ENCODE results near the gene DNAJB8.
A peak's percentile ranks its signal among the peaks of the same experiment; 100 is the strongest.

DNAJB8 gene

DNA sequence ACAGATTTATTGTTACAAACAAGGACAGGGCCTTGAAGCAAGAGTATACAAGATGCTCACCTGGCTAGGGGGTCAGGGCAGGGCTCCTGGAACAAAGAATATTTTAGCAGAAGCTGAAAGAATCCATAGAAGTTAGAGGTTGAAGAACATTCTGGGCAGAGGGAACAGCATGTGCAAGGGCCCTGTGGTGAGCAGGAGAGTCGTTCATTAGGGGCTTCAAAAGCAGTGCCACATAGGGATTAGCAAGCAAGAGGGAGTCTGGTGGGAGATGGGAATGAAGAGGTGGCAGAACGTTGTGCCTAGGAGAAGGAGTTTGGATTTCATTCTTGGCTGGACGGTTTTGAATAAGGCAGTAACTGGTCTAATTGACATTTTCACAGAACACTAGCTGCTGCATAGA is 22.9 kb downstream of the DNAJB8 start:
- DNase-seq (ENCODE audit: low read depth) = no peak

DNA sequence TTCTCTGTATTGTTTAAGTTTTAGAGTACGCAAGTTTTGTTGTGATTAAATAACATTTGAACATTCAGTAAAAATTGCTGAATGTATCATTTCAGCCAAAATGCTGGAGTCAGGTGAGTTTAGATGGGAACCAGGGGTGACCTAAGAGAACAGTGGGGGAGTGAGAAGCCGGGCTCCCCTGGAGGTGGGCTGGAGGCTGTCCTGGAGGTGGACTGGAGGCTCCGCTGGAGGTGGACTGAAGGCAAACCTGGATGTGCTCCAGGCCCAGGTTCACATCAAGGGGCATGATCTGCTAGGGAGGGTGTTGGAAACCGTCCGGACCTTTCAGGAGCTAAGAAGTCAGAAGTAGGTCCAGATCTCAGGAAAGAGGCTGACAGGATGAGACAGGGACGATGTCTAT is 23.7 kb downstream of the DNAJB8 start:
- no peak for DNase-seq (ENCODE audit: low read depth)

DNA sequence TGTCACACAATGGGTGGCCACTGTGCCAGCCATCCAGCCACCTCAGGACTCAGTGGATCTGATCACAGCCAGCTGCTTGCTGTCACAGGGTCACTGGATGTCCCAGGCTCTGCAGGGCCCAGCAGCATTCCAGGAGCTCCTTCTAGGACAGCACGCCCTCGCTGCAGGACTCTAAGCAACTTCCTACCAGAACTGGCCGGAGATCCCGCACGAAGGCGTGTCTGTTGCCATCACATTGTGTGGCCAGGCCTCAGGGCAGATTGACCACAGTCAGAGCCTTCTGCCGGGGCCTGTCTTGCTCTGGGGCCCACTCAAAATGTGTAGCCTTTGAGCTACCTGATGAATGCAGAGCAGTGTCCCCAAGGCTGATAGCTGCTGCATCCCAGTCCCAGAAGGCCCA is 24.6 kb downstream of the DNAJB8 start:
- no peak for DNase-seq (ENCODE audit: low read depth)

DNA sequence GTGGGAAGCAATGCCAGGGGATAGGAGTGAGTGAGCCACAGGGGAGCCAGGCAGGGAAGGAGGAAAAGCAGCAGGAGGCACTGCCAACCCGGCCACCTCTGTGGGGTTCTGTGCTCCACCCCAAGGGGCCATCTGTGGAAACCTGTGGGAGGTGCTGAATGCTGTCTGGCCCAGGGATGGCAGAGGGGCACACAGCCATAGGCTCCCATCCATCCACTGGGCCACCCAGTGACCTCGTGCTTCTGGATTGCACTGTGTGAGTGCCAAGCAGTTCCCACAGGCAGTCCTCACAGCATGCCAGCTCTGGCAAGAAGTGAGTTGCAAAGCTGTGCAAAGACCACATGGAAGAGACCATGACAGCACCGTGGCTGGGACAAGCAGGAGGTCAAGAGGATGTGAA is 27.5 kb downstream of the DNAJB8 start:
- no peak for DNase-seq (ENCODE audit: low read depth)

DNA sequence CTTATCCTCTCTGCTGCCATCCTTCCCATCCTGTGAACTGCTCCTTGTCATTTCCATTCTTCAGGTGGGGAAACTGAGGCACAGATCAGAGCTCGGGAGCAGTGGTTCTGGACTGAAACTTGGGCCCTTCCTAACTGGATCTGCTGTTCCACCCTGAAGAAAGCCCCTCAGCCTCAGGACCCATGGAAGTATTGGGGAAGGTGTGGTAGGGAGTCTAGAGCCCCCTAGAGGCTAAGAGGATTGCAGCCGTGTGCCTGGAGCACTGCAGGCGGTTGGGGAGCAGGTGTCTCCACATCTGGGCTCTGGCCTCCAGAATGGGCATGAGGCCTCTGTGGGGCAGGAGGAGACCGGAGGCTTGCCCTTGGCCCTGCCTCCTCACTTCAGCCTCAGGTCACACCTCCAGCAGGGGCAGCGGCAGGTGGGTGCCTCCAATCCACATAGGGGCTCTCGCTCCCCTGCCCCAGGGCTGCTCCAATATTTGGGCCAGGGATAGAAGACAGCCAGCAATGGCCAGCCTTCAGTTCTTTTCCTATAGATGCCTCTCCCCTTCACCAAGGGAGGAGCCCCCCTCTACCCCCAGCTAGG is 28.1 kb downstream of the DNAJB8 start:
- DNase-seq (ENCODE audit: low read depth) = no peak

DNA sequence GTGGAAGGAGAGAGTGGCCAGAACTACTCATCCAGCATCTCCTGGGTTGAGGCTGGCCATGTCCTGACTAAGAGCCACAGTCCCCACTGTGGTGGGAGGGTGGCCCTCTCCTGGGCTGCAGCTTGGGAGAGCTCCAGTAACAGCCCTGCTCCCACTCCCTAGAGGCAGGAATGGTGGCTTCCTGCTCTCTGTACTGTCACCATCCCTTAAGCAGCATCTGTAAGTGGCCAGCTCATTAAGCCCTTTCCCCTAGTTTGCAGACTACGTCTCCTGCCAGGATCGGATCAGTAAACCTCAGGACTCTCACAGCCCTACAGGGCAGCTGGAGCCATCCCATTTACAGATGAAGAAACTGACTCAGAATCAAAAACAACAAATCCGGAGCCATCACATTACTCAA is 30.5 kb downstream of the DNAJB8 start:
- no peak for DNase-seq (ENCODE audit: low read depth)

DNA sequence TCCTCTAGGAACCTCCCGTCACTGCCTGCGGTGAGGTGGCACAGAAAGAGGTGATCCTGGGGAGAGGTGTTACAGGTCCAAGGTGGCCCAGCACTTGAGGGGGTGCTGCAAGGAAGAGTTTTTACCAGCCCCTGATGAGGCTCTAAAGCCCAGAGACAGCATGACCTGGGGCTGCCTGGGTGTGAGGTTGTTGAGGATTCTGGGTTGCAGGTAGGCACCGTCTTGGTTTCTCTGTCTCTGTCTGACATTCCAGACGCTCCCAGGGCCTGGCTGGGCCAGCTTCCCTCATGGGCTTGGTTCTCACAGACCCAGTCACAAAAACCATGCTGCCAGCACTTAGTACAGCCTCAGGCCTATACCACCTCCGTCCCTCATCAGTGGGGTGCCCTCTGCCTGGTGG is 31.1 kb downstream of the DNAJB8 start:
- no peak for DNase-seq (ENCODE audit: low read depth)

DNA sequence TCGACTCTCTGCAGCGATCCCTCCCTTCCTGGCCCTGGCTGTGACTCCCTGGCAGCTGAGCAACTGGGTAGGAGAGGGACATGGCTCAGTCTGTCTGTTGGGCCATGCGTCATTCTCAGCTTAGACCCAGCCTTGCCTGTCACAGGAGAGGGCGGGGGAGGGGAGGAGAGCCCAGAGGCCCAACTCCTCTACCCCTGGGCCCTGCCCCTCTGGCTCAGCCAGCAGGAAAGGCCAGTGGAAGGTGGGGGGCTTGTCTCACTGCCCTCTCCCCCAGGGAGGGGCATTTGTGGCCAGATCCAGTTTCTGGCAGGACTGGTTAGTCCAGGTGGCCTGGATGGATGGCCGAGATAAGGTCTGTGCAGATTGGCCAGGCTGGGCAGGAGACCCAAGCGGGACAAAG is 31.6 kb downstream of the DNAJB8 start:
- DNase-seq (ENCODE audit: low read depth) = no peak

DNA sequence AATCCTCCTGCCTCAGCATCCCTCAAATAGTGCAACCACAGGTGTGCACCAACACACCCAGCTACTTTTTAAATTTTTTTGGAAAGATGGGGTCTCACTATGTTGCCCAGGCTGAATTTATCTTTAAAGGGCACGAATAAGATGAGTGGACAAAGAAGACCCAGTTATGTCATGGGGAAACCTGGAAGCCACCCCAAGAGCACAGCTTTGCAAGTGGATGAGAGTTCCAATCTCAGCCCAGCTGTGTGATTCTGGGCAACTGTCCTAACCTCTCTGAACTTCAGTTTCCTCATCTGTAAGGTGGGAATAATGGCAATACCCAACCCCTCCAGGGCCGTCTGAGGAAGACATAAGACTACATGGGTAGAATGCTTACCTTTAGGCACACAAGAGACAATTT is 32.2 kb downstream of the DNAJB8 start:
- no peak for DNase-seq (ENCODE audit: low read depth)

DNA sequence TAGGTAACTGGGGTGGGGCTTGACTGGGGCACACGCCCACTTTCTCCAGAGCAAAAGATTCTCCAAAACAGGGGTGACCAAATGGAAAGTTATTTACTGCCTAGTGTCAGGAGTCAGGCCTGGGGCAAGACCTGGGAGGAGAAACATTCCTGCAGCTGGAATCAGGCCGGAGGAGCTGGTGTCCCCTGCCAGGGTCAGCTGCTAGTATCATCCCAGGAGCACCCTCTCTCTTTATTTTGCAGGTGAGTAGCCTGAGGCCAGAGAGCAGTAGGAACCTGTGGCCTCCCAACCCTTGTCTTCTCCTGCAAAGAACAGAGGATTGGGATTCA is 32.9 kb downstream of the DNAJB8 start:
- DNase-seq (ENCODE audit: low read depth) = no peak

DNA sequence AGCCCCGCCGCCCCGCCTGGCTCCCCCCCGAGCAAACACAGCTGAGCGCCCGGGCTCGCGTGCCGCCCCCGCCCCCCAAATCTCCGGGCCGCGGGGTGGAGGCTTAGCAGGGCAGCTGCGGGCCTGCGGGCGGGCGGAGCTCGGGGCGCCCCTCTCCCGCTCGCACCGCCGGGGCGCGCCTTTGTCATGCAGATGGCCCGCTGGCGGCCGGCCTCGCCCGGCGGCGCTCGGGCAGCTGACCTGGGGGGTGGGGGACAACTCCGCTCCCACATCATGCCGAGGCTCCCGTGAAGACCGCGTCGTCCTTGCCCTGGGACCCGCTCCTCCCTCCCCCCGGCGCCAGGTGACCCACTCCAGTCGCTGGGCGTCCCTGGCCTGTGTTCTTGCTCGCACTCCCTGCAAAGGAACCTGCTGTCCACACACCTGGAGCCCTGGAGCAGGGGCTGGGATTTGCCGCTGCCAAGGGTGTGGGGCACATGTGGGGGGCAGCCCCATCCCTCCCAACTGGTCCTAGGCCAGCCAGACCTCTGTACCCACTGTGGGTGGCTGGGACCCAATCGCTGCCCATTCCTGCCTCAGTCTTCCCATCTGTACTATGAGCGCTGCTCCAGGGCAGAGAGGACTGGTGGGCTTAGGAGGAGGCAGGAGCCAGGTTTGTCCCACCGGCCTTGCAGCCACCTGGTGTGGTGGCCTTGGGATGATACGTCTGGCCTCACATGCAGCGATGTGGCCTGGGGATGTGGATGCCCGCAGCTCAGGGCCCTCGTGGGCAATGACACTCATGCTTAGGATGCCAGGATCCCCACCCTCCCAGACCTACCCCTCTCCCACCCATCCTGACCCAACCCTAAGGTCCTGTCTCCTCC is 33.5 kb downstream of the DNAJB8 start:
- DNase-seq (ENCODE audit: low read depth) = no peak

DNA sequence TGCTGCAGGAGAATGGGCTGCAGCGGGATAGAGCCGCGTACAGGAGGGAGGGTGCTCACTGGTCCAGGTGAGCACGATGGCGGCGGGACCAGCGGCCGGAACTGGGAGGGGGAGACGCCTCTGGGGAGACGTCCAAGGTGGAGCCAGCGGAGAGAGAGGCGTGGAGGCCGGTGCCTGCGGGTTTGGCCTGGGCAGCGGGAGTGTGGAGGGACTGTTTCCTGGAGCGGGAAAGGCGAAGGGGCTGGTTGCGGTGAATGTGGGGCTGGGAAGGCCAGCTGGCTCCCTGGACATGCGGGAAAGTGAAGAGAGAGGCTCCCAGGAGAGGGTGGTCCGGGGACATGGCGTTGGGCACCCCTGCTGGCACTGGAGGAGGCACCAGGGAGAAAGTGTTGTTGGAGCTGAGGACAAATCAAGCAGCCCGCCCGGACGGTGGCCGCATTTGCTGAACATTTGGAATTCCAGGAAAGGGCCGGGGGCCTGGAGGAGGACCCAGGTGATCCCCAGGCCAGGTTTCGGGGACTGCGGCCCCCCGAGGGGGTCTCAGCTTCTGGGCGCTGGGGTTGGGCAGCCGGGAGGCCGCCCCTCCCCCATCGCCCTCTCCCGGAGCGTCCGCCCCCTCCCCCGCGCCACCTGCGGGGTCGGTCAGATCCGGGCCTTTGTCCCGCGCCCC is 34.3 kb downstream of the DNAJB8 start:
- no peak for DNase-seq (ENCODE audit: low read depth)

DNA sequence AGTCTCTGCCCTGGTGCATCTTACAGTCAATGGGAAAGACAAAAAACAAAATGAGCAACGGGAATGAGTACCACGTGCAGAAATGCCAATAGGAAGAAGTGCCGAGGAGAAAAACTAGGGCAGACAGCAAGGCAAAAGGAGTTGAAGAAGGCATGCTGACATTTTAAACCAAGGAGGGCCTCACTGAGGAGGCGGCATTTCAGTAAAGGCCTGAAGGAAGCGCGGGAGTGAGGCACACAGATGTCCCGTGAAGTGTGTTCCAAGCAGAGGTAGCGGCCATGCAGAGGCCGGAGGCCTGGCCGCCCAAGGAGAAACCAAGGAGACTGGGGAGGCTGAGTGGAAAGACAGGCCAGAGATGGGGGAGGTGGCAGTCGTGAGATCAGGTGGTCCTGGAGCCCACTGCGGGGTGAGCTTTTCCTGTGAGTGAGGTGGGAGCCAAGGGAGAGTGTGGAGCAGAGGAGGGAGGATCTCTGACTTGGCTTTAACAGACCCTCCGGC is 34.8 kb downstream of the DNAJB8 start:
- no peak for DNase-seq (ENCODE audit: low read depth)

DNA sequence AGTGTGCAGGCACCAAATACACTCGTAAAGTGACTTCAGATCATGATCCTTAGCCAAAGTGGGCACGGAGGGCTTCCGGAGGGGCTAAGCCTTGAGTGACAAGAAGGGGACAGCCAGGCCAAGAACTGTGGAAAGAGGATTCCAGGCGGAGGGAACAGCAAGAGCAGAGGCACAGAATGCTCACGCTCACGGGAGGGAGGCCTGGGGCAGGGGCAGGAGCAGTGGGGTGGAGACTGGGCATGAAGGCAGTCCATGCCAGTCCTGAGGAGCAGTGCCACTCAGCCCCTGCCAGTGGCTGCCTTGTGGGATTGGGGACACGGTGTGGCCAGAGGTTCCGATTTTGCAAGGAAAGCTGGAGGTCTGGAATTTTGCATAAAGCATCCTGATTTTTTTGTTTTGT is 36.0 kb downstream of the DNAJB8 start:
- DNase-seq (ENCODE audit: low read depth) = no peak

DNA sequence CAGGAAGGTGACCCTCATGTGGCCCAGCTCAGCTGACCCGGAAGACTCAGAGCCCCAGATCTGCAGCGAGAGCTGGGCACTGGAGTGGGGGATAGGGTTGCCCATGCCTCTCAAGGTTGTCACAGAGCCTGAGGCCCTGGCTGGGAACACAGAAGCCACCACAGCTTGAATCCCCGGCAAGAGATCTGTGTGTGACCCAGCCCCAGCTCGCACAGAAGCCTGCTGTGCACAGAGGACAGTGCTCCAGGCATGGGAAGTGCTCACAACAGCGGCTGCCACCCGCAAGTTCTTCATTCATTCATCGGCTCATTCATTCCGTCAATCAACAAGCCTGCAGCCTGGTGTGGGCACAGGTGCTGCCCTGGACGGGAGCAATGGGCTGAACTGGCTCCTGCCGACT is 36.4 kb downstream of the DNAJB8 start:
- no peak for DNase-seq (ENCODE audit: low read depth)

DNA sequence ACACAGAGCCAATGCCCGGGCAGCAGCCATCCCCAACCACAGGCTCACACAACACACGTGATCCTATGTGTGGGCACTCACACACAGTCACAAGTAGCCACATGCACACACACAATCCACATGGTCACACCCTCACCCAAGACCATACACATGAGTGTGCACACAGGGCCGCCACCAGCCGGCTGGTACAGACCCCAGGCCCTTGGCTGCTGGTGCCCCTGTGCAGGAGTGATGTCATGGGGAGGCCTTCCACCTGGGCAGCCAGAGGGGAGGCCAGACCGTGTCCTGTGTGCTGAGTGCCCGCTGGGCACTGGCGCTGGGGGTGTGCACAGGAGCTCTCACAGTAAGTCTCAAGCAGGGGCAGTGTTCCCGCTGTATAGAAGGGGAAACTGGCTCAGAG is 36.9 kb downstream of the DNAJB8 start:
- DNase-seq (ENCODE audit: low read depth) = no peak

DNA sequence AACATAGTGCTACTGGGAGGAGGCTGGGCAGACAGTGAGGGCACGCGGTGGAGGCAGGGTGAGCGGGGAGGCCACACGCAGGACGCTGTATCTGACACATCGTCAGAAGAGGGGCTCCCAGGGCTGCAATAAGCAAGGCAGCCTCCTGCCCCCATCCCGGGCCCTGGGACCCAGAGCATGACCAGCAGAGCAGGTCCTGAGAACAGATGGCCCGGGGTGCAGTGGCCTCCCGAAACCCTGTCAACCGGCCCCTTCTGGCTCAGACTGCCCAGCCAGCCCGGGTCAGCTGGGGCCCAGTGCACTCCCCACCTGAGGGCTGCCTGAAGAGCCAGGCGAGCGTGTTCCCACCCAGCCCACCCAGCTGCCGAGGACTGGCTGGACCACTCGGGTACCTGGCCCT is 37.4 kb downstream of the DNAJB8 start:
- no peak for DNase-seq (ENCODE audit: low read depth)

DNA sequence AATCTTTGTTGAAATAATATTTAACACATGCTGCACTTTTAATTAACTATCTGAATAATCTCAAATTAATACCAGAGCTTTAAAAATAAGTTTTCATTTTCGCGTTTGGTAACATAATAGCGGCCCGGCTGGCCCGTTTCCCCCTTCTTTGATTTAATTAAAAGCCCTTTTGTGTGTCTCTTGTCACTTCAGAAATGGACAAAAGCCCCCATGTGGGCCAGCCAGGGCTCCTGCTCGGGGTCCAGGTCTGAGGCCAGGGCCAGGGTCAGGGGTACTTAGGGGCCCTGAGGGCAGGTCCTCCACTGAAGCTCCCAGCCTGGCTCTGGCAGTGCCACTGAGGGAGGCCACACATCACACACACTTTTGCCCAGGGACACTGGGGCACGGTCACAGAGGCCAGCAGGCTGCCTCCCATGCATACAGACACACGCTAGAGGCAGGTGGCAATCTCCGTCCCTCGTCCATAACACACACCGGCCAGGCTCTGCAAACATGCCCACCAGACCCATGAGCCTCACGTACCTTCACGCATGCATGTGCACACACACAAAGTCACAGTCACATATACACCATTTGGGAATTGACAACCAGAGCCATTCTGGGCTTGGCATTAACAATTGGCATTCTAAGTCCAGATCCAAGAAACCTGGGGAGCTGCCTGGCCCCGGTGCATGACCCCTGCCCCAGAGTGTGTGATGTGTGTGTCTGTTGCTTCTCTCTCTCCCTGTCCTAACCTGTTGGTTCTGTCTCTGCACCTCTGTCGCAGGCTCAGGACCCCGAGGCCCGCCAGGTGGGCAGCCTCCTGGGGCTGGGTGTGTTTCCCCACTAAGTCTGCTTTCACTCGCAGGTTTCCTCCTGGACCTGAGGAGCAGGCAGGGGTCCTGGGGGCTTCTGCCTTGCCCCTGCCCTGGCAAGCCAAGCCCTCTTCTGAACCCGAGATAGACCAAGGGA is 38.5 kb downstream of the DNAJB8 start:
- no peak for DNase-seq (ENCODE audit: low read depth)

DNA sequence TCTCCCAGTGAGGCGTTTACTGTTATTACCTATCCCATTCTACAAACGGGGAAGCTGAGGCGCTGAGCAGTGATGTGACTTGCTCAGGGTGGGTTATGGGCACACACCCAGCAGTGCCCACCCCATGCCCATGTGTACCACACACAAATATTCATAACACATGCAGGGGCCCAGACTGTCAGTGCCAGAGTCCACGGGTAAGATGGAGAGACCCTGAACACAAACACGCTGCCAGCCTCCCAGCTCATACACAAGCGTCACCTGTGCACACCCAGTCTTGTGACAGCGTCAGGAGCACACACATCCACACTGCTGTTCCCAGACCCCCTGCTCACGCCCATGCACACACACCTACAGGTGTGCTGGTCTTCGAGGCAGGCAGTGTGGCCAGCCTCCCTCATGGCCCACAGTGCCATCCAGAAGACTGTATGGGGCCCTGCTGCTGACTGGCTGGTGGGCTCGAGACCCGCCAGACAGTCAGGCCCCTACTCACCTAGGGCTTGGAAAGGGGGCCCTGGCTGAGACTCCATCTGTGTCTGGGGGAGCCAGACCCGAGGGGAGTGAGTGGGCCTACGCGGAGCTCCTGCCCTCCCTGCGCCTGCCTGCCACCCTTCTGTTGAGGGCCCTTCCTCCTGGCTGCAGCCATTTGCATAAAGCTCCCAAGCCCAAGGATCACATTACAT is 39.4 kb downstream of the DNAJB8 start:
- no peak for DNase-seq (ENCODE audit: low read depth)

DNA sequence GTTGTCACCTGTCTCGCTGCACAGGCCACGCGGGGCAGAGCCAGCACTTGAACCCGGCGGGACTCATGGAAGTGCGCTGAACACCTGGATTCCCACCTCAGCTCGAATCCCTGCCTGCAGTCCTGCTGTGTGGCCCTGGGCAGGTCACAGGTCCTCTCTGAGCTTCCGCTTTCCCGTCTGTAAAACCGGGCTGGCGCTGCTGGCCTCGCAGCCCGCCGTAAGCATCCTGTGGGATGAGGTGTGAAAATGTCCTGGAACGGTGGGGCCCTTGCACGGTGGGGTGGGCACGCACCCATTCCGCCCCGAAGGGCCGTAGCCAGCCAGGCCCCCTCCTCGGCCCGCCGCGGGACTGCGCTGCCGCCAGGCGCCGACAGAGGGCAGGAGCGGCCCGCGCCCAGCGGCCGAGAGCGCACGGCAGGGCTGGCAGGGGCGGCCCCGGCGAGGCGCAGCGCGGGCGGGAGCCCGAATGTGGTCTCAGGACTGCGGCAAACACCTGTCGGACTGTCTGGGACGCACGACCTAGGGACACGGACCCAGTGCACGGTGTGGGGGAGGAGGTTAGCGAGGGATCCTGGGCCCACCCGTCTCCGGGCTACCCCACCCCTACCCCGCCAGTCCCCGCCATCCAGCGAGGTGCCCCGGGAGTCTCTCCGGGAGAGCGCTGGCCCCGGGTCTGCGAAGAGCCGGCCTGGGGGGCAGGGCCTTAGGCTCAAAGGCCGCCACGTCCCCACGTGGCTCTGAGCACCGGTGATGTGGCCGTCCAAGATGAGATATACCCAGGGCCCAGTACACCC is 40.4 kb downstream of the DNAJB8 start:
- peak; percentile 37 for DNase-seq (ENCODE audit: low read depth)

DNA sequence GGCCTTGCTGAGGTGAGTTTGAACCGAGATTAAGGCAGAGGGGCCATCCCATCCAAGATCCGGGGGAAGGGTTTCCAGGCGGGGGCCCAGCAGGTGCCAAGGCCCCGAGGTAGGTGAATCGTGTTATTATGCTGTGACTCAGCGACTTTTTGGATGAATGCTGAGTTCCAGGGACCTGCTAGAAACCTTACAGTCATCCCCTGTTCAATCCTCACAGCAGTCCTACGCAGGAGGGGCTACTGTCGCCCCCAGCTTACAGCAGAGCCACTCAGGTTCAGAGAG is 40.9 kb downstream of the DNAJB8 start:
- no peak for DNase-seq (ENCODE audit: low read depth)
